22Rv1 (cell line): ENCODE measurements around the gene SPEM1.
A peak's percentile ranks its signal among the peaks of the same experiment; 100 is the strongest.

Source experiments
- H3K27ac ChIP-seq: fragments of 450-650 bp; 2 replicates; pipeline ENCODE4 v1.5.1; 2017
- CTCF ChIP-seq: fragments of 450-650 bp; IDR thresholded peaks from 2 replicates; pipeline ENCODE4 v1.5.1; 2017; ENCODE audit warnings: mild to moderate bottlenecking
- ZFX ChIP-seq: fragments of 450-650 bp; IDR thresholded peaks from 2 replicates; pipeline ENCODE4 v1.6.1; 2017; ENCODE audit warnings: antibody characterized with exemption, borderline replicate concordance

SPEM1 gene, protein sequence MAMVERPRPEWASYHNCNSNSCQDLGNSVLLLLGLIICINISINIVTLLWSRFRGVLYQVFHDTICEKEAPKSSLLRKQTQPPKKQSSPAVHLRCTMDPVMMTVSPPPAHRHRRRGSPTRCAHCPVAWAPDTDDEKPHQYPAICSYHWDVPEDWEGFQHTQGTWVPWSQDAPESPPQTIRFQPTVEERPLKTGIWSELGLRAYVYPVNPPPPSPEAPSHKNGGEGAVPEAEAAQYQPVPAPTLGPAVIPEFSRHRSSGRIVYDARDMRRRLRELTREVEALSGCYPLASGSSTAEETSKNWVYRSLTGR

DNA sequence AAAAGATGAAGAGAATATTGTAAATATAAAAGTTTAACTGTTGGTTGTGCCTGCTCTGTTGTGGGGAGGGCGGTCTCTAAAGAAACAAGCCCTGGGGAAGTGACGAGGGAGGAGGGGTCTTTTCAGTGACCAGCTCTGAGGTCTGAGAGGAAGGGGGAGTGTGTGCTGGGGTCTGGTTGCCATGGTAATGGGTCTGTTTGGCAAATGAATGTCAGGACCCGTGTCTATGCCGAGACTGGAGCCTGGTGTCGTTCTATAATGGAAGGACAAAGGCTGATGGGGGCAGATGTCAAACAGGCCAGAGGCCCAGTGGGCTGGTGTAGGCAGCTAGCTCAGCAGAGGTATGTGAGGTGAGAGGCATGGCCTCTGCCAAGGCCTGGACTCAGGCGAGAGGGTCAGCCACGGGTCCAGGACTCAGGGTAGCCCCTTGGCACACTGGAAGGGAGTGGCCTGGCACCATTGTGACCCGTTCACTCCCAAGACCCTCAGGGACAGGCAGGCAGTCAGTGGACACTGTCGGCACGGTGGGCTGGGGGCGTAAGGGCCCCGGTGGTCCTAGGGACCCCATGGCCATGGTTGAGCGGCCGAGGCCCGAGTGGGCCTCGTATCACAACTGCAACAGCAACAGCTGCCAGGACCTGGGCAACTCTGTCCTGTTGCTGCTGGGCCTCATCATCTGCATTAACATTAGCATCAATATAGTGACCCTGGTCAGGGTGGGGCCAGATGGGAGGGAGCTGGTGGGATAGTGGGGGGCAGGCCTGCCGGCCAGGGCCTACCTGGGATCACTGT lies at the start of gene SPEM1:
TSS of gene SPEM1 (plus strand) at position 506 of the 792 bp plus-strand sequence. CDS start at position 567, 61 bp downstream.
- no peak within 1 kb of the TSS for H3K27ac ChIP-seq
- TF ChIP-seq CTCF (no peak), ZFX (no peak)

- H3K27ac ChIP-seq: no peak overlapping the region
- no peak for TF ChIP-seq CTCF
- no peak for TF ChIP-seq ZFX
Observed at GRCh38 chr17:7370853-7371252, 49.3 kb upstream of the SPEM1 start.

DNA sequence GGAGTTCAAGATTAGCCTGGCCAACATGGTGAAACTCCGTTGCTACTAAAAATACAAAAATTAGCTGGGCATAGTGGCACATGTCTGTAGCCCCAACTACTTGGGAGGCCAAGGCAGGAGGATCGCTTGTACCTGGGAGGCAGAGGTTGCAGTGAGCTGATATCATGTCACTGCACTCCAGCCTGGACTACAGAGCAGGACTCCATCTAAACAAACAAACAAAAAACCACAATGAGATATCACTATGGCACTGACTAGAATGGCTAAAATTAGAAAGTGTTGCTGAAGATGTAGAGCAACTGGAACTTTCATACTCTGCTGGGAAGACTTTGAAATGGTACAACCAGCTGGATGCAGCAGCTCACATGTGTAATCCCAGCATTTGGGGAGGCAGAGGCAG lies 45.8 kb upstream of the SPEM1 start:
- H3K27ac ChIP-seq: no peak overlapping the region
- TF ChIP-seq CTCF: no peak
- TF ChIP-seq ZFX: no peak

DNA sequence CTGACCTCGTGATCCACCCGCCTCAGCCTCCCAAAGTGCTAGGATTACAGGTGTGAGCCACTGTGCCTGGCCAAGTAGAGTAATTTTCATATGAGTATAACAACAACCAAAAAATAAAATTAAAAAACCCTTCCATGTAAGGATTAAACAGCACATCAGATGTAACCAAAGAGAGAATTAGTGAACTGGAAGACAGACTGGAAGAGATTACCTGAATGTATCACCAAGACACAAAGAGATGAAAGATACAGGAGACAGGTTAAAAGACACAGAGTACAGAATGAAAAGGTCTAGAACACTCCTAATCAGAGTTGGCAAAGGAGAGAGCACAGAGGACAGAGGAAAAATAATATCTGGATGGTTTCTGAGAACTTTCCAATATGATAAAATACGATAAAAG lies 41.0 kb upstream of the SPEM1 start:
- no peak overlapping the region for H3K27ac ChIP-seq
- TF ChIP-seq CTCF: no peak
- no peak for TF ChIP-seq ZFX

GRCh38 chr17:7380321-7380720 lies 39.8 kb upstream of the SPEM1 start:
- TF ChIP-seq CTCF (no peak), ZFX (no peak)
- H3K27ac ChIP-seq: peak overlapping the region; percentile 80

GRCh38 chr17:7380855-7381683 lies 39.1 kb upstream of the SPEM1 start, which contains the start of gene TNK1:
TSS of gene TNK1 (plus strand) at chr17:7381089. CDS start at chr17:7382927, 1,838 bp downstream.
- H3K27ac ChIP-seq: peak within 1 kb of the TSS; percentile 80
- TF ChIP-seq CTCF (peak; percentile 16; the same call in 1 of the 2 replicates), ZFX (no peak)
